ENCODE measurements around the gene ZBED4. TPM values are rescaled to one million over a fixed set of nuclear protein-coding genes. Genes with fewer than 3 reads are reported as not detected.

Gene ZBED4
- total RNA-seq, 1 donor = 13.4 TPM

DNA sequence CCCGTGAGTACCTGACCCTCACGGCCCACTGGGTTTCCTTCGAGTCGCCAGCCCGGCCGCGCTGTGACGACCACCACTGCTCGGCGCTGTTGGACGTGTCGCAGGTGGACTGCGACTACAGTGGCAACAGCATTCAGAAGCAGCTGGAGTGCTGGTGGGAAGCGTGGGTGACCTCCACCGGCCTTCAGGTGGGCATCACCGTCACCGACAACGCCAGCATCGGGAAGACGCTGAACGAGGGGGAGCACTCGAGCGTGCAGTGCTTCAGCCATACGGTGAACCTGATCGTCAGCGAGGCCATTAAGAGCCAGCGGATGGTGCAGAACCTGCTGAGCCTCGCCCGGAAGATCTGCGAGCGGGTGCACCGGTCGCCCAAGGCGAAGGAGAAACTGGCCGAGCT is 32.2 kb downstream of the ZBED4 start:
- no peak overlapping the region for H3K4me3 ChIP-seq (ENCODE audit: low read depth, low read length)
- TF ChIP-seq, protein P1, sequence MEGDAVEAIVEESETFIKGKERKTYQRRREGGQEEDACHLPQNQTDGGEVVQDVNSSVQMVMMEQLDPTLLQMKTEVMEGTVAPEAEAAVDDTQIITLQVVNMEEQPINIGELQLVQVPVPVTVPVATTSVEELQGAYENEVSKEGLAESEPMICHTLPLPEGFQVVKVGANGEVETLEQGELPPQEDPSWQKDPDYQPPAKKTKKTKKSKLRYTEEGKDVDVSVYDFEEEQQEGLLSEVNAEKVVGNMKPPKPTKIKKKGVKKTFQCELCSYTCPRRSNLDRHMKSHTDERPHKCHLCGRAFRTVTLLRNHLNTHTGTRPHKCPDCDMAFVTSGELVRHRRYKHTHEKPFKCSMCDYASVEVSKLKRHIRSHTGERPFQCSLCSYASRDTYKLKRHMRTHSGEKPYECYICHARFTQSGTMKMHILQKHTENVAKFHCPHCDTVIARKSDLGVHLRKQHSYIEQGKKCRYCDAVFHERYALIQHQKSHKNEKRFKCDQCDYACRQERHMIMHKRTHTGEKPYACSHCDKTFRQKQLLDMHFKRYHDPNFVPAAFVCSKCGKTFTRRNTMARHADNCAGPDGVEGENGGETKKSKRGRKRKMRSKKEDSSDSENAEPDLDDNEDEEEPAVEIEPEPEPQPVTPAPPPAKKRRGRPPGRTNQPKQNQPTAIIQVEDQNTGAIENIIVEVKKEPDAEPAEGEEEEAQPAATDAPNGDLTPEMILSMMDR (IDR thresholded peaks at IDR 0.05; ENCODE audit: insufficient read depth, low read depth, low read length) = no peak

DNA sequence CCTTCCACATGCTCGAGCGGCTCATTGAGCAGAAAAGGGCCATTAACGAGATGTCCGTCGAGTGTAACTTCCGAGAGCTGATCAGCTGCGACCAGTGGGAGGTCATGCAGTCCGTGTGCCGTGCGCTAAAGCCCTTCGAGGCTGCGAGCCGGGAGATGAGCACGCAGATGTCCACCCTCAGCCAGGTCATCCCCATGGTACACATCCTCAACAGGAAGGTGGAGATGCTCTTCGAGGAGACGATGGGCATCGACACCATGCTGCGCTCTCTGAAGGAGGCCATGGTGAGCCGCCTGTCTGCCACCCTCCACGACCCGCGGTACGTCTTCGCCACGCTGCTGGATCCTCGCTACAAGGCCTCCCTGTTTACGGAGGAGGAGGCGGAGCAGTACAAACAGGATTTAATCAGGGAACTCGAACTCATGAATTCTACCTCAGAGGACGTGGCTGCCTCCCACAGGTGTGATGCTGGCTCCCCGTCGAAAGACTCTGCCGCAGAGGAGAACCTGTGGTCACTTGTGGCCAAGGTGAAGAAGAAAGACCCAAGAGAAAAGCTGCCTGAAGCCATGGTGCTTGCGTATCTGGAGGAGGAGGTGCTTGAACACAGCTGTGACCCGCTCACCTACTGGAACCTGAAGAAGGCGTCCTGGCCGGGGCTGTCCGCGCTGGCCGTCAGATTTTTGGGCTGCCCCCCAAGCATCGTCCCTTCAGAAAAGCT is 32.9 kb downstream of the ZBED4 start:
- no peak for DNase-seq (ENCODE audit: low read depth)
- TF ChIP-seq, protein P1 (IDR thresholded peaks at IDR 0.05; ENCODE audit: insufficient read depth, low read depth, low read length) = no peak
- H3K4me3 ChIP-seq (ENCODE audit: low read depth, low read length) = no peak overlapping the region

More for the DNA sequence above, 32.2 kb downstream of the ZBED4 start:
- DNase-seq (ENCODE audit: low read depth) = no peak

DNA sequence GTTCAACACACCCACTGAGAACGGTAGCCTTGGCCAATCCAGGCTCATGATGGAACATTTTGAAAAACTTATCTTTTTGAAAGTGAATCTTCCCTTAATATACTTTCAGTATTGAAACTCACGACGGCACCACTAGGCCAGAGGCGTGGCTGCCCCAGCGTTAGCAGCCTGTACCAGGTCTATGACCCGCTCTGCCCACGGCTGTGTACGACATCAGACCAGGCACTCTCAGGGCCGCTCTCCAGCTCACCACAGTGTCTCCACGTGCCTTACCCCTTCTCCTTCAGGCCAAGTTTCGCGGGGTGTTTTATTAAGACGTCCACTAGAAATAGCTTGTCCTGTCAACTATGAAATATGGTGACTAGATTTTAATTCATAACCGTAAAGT is 33.4 kb downstream of the ZBED4 start:
- TF ChIP-seq, protein P1 (IDR thresholded peaks at IDR 0.05; ENCODE audit: insufficient read depth, low read depth, low read length) = no peak
- no peak for DNase-seq (ENCODE audit: low read depth)
- H3K4me3 ChIP-seq (ENCODE audit: low read depth, low read length) = no peak overlapping the region

DNA sequence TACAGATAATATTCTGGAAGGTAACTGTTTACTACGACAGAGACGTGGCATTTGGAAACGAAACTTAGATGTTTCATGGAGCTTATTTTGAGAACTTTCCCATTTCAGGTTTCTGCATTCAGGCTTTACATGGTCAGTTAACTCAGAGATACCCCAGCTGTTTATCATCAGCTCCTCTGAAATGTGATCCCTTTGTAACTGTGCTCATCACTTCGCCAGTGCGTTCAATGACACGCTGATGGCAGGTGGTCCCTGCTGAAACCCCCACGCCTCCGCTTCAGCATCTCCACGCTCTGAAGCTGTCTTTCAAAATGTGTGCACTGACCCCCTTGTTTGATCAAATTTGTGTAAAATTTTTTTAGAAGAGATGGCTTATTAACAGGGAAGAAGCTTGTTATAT is 34.1 kb downstream of the ZBED4 start:
- no peak overlapping the region for H3K4me3 ChIP-seq (ENCODE audit: low read depth, low read length)
- TF ChIP-seq, protein P1 (IDR thresholded peaks at IDR 0.05; ENCODE audit: insufficient read depth, low read depth, low read length) = no peak
- DNase-seq (ENCODE audit: low read depth) = no peak

DNA sequence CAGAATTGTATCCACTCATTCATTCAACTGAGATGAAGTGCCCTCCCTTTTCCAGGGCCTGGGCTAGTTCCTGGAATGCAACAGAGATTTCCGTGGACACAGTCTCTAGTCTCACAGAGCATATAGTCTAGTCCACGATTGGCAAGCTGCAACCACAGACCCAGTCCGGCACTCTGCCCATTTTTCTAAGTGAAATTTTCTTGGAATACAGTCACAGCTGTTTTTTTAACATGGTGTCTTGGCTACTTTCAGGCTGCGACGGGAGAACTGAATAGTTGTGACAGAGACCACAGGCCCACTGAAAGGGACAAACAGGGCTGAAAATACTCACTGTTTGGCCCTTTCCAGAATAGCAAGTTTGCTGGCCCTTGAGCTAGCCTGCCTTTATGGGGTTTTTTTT is 35.4 kb downstream of the ZBED4 start:
- DNase-seq (ENCODE audit: low read depth) = no peak
- TF ChIP-seq, protein P1 (IDR thresholded peaks at IDR 0.05; ENCODE audit: insufficient read depth, low read depth, low read length) = no peak
- no peak overlapping the region for H3K4me3 ChIP-seq (ENCODE audit: low read depth, low read length)

DNA sequence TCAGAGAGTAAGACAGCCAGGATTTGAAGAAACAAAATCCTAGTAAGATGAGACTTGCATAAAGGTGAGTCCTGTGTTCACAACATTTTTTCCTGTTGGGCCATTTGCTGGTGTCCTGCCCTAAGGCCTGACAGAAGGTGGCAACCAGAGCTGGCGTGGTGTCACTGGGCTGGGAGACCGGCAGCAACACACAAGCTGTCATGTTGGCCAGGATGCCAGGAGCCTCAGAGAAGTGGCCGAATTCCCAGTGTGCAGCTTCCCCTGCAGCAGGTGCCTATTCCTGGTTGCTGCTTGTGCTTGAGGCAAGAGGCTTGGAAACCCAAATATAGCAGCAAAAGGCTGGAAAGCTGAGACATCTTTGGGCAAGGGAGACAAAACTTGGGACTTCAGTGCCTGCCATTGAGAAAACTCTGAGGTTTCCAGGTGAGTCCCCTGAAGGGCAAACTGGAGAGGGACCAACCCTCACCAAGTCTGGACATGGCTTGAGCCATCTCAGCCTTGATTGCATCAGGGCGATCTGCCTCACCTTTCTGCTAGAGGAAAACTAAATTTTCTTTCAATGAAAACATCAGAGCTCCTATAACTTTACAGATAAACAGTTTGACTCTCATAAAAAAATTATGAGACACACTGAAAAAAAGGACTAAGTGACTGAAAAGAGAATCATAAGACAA is 38.7 kb downstream of the ZBED4 start:
- no peak for DNase-seq (ENCODE audit: low read depth)
- TF ChIP-seq, protein P1 (IDR thresholded peaks at IDR 0.05; ENCODE audit: insufficient read depth, low read depth, low read length) = no peak
- H3K4me3 ChIP-seq (ENCODE audit: low read depth, low read length) = no peak overlapping the region

Data from fibroblast of villous mesenchyme (primary cell).